IPS-18a (cell line): ENCODE measurements around the gene C12orf42.

Experiments
- H3K27ac ChIP-seq: one replicate; pipeline ENCODE4 v1.5.1; 2013; ENCODE audit warnings: low read length
- H3K27me3 ChIP-seq: one replicate; pipeline ENCODE4 v1.6.1; 2013; ENCODE audit warnings: mild to moderate bottlenecking, low read length; ENCODE audit not compliant: control insufficient read depth, insufficient read depth
- H3K36me3 ChIP-seq: one replicate; pipeline ENCODE4 v1.6.1; 2013; ENCODE audit warnings: low read depth, low read length; ENCODE audit not compliant: control insufficient read depth
- H3K4me1 ChIP-seq: one replicate; pipeline ENCODE4 v1.6.1; 2013; ENCODE audit warnings: low read depth, low read length; ENCODE audit not compliant: control insufficient read depth
- H3K4me3 ChIP-seq: one replicate; pipeline ENCODE4 v1.5.1; 2013; ENCODE audit warnings: low read length
- H3K9ac ChIP-seq: one replicate; pipeline ENCODE4 v1.6.1; 2013; ENCODE audit warnings: mild to moderate bottlenecking, low read length, moderate library complexity
- H3K9me3 ChIP-seq: one replicate; pipeline ENCODE4 v1.6.1; 2013; ENCODE audit warnings: low read depth, low read length; ENCODE audit not compliant: control insufficient read depth

The C12orf42 gene

GRCh38 chr12:103517161-103517560 lies 21.4 kb upstream of the C12orf42 start:
- Histone ChIP-seq H3K27me3 (no peaks in the 10 kb centered on the region), H3K4me1 (no peaks in the 10 kb centered on the region), H3K9me3 (no peaks in the 10 kb centered on the region), H3K27ac (no peak overlapping the region), H3K4me3 (no peak overlapping the region), H3K36me3 (no peaks in the 10 kb centered on the region), H3K9ac (no peak overlapping the region)

DNA sequence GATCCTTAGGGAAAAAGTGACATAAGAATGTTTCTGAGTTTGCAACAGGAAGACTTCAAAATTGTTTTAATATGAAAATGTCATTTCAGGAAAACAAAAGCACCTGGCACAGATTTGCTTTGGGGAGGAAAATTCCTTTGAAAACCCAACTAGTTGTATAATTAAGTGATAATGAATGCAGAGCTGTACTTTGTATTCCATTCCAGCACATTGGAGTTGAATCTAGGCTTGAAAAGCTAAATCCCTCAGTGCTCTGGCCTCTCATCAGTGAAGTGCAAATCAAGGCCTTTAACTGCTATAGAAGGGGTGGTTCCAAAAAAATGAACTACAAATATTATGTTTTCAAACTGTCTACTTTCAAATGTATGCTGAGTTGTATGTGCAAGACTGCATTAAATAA lies 19.6 kb upstream of the C12orf42 start:
- Histone ChIP-seq H3K4me3 (no peak overlapping the region), H3K9me3 (no peaks in the 10 kb centered on the region), H3K27me3 (no peaks in the 10 kb centered on the region), H3K36me3 (no peaks in the 10 kb centered on the region), H3K9ac (no peak overlapping the region), H3K27ac (no peak overlapping the region), H3K4me1 (no peaks in the 10 kb centered on the region)

DNA sequence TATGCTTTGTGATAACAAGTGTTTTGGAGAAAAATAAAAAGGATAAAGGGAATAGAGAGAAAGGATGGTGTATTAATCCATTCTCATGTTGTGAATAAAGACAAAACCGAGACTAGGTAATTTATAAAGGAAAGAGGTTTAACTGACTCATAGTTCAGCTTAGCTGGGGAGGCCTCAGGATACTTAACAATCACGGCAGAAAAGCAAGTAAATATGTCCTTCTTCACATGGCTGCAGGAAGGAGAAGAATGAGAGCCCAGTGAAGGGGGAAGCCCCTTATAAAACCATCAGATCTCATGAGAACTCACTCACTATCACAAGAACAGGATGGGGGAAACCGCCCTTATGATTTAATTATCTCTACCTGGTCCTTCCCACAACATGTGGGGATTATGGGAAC lies 18.1 kb upstream of the C12orf42 start:
- no peaks in the 10 kb centered on the region for H3K36me3 ChIP-seq
- no peaks in the 10 kb centered on the region for H3K4me1 ChIP-seq

GRCh38 chr12:103505371-103506236 lies 9.8 kb upstream of the C12orf42 start:
- H3K9ac ChIP-seq, result no peak overlapping the region
- H3K27me3 ChIP-seq, result no peaks in the 10 kb centered on the region
- no peak overlapping the region for H3K27ac ChIP-seq
- H3K9me3 ChIP-seq, result no peaks in the 10 kb centered on the region
- no peaks in the 10 kb centered on the region for H3K4me1 ChIP-seq
- H3K36me3 ChIP-seq, result no peaks in the 10 kb centered on the region
- H3K4me3 ChIP-seq, result no peak overlapping the region

More for the DNA sequence above, 18.1 kb upstream of the C12orf42 start:
- Histone ChIP-seq H3K27ac (no peak overlapping the region), H3K9me3 (no peaks in the 10 kb centered on the region), H3K9ac (no peak overlapping the region), H3K27me3 (no peaks in the 10 kb centered on the region), H3K4me3 (no peak overlapping the region)

DNA sequence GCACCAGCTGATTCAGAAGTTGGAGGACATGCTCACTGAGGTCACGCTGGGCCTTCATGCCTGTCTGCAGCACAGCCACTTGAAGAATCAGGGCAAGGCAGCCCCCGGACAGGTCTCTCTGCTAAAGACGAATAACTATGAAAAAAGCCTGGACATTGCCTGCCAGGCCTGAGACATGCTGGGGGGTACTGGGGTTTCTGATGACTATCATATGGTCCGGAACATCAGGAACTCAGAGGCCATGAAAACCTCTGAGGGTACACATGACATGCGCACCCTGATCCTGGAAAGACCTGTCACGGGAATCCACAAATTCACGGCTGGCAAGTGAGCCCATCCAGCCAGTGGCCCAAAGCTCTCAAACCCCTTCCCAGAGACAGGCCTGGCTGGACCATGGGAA lies 8.8 kb upstream of the C12orf42 start:
- Histone ChIP-seq H3K27ac (no peak overlapping the region), H3K4me3 (no peak overlapping the region), H3K27me3 (no peaks in the 10 kb centered on the region), H3K36me3 (no peaks in the 10 kb centered on the region), H3K9me3 (no peaks in the 10 kb centered on the region), H3K4me1 (no peaks in the 10 kb centered on the region), H3K9ac (no peak overlapping the region)

DNA sequence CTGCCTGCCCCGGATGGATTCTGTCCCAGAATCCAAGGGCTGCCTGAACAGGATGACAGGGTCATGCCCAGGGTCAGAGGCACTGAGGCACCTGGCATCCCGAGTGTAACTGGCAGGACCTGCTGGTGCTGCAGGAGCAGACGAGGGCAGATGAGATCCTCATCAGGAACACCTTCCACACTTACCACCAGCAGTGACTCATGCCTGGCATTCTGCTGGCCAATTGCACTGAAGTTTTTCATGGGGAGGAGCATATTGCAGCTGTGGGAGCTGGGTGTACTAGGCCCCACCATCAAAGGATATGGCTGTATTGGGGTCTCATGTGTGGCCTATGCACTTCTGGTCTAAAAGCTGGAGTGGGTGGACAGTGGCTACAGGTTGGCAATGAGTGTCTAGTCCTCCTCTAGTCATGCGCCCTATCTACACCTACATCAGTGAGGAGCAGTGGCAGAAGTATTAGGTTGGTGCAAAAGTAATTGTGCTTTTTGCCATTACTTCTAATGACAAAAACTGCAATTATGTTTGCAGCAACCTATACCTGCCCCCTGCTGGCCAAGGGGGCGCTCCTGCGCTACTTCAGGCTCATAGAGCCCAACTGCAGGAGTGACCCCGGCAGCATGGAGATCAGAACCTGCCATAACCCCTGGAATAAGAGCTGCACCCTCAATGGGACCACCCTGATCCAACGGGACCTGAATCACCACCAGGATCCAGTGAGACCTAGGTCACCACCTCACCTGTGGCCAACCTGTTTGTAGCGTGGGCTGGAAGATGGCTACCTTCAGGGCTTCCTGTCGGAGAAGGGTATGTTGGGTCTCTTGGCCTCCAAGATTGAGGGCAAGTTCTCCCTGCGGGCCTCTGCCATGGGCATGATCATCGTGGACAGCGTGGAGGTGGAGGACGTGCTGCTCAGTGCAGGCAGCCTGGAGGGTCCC lies 8.0 kb upstream of the C12orf42 start:
- Histone ChIP-seq H3K27ac (no peak overlapping the region), H3K4me3 (no peak overlapping the region), H3K36me3 (no peaks in the 10 kb centered on the region), H3K4me1 (no peaks in the 10 kb centered on the region), H3K9ac (no peak overlapping the region), H3K27me3 (no peaks in the 10 kb centered on the region), H3K9me3 (no peaks in the 10 kb centered on the region)

DNA sequence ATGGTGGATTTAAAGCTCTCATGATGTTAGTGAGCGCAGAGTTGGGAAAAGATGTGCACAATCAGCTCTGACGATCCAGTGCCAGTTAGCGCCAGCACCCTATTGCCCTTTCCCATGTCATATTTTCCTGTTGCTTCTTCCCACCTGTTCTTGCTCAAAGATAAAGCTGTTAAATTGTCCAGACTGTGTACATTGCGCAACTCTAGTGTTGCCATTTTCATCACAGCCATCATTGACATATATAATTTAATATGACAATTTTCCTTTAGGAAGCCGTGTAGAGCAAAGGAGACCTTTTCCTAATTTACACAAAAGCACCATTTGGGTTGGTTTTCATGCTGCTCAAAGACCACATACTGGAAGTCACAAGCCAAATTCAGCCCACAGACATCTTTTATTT lies 5.7 kb upstream of the C12orf42 start:
- no peak overlapping the region for H3K4me3 ChIP-seq
- H3K9me3 ChIP-seq, result no peaks in the 10 kb centered on the region
- H3K9ac ChIP-seq, result no peak overlapping the region
- H3K36me3 ChIP-seq, result no peaks in the 10 kb centered on the region
- no peaks in the 10 kb centered on the region for H3K27me3 ChIP-seq
- H3K4me1 ChIP-seq, result peaks cover 7% of the 10 kb centered on the region
- H3K27ac ChIP-seq, result no peak overlapping the region

- Histone ChIP-seq H3K27me3 (no peaks in the 10 kb centered on the region), H3K36me3 (no peaks in the 10 kb centered on the region), H3K27ac (no peak overlapping the region), H3K9ac (no peak overlapping the region), H3K4me3 (no peak overlapping the region), H3K9me3 (no peaks in the 10 kb centered on the region), H3K4me1 (peaks cover 14% of the 10 kb centered on the region)
Observed at GRCh38 chr12:103499571-103499970, 3.8 kb upstream of the C12orf42 start.

DNA sequence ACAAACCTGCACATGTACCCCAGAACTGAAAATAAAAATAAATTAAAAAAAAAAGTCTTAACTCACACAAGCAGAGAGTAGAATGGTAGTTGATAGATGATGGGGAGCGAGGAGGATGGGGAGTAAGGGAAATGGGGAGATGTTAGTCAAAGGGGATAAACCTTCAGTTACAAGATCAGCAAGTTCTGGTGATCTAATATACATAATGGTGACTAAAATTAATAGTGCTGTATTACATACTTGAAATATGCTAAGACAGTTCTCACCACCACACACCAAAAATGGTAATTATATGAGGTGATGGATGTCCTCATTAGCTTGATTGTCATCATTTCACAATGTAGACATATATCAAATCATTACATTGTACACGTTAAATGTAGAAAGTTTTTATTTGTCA lies 3.2 kb upstream of the C12orf42 start:
- Histone ChIP-seq H3K27ac (no peak overlapping the region), H3K36me3 (no peaks in the 10 kb centered on the region), H3K27me3 (peaks cover 5% of the 10 kb centered on the region), H3K4me1 (peaks cover 16% of the 10 kb centered on the region), H3K9ac (no peak overlapping the region), H3K4me3 (no peak overlapping the region), H3K9me3 (no peaks in the 10 kb centered on the region)

GRCh38 chr12:103494734-103495468 lies 867 bp downstream of the C12orf42 start:
- Histone ChIP-seq H3K4me3 (peak overlapping the region; percentile 72), H3K27ac (no peak overlapping the region), H3K4me1 (peaks cover 19% of the 10 kb centered on the region), H3K36me3 (no peaks in the 10 kb centered on the region), H3K9me3 (no peaks in the 10 kb centered on the region), H3K27me3 (peaks cover 13% of the 10 kb centered on the region), H3K9ac (no peak overlapping the region)

DNA sequence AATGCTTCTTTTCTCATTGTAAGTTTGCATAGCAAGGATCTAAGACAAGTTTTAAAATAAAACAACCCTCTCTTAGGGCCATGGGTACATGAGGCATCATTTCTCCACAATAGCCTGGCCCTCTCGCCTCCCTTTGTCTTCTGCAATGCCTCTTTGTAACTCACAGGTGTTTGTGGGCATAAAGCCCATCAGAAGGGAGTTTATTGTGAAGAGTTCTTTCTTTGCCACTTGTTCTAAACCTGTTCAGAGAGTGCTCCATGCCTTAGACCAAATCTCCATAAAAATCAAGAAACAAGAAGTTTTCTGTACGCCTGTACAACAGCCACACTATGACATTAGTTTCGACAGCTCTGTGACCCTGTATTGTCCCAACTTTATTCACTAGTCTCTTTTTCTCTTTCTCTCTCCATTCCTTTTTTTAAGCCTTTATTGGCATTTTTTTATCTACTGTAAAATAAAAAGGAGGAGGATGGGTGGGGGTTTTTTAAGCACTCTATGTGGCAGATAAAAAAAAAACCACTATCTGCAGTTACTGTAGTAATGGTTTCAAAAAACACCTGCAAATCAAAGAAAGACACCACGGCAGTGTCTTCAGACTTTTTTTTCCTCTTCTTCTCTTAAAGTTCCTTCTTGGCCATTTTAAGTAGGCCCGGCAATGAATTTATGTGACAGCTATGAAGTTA lies 1.6 kb downstream of the C12orf42 start:
- no peaks in the 10 kb centered on the region for H3K9me3 ChIP-seq
- H3K4me3 ChIP-seq, result peak overlapping the region; percentile 72
- no peak overlapping the region for H3K27ac ChIP-seq
- peaks cover 13% of the 10 kb centered on the region for H3K27me3 ChIP-seq
- H3K36me3 ChIP-seq, result no peaks in the 10 kb centered on the region
- no peak overlapping the region for H3K9ac ChIP-seq
- peaks cover 19% of the 10 kb centered on the region for H3K4me1 ChIP-seq
